ENCODE results near the gene RNF214.

Gene RNF214

DNA sequence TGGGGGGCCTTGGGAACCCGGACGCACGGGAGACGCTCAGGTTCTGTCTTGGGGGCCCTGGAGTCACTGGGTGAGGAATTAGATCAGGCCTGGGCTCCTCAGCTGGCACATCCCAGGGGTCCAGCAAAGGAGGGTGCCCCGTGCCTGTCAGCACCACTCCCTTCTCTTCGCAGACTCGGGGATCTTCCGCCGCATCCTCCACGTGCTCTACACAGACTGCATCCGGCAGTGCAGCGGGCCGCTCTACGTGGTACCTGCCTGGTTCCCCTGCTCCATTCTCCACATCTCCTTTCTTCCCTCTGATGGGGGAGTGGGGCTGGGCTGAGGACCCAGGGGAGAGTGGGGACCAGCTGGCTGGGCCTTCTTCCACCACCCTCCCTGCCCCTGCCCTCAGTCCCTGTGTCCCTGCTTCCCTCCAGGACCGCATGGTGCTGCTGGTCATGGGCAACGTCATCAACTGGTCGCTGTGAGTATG lies 40.0 kb upstream of the RNF214 start:
- Mint-ChIP-seq H3K9me3 (no peaks in the 10 kb centered on the region), H3K36me3 (peaks cover 69 to 73% of the 10 kb centered on the region in 2 donors), H3K27me3 (no peaks in the 10 kb centered on the region), H3K27ac (peak overlapping the region; percentile 62), H3K4me1 (peaks cover 31 to 55% of the 10 kb centered on the region in 2 donors), H3K4me3 (no peak overlapping the region)
- ATAC-seq (replicated peaks) (no peak), DNase-seq (no peak)

GRCh38 chr11:117193130-117194020 lies 39.1 kb upstream of the RNF214 start:
- no peaks in the 10 kb centered on the region for H3K9me3 Mint-ChIP-seq
- peaks cover 28 to 54% of the 10 kb centered on the region in 2 donors for H3K4me1 Mint-ChIP-seq
- no peak overlapping the region for H3K4me3 Mint-ChIP-seq
- ATAC-seq (replicated peaks) (no peak), DNase-seq (no peak)
- peaks cover 65 to 70% of the 10 kb centered on the region in 2 donors for H3K36me3 Mint-ChIP-seq
- H3K27me3 Mint-ChIP-seq: no peaks in the 10 kb centered on the region
- peak overlapping the region; percentile 73 for H3K27ac Mint-ChIP-seq

- Mint-ChIP-seq H3K36me3 (peaks cover 59 to 63% of the 10 kb centered on the region in 2 donors), H3K27me3 (no peaks in the 10 kb centered on the region), H3K4me1 (peaks cover 24 to 52% of the 10 kb centered on the region in 2 donors)
Observed at GRCh38 chr11:117194267-117194666, 38.2 kb upstream of the RNF214 start.

DNA sequence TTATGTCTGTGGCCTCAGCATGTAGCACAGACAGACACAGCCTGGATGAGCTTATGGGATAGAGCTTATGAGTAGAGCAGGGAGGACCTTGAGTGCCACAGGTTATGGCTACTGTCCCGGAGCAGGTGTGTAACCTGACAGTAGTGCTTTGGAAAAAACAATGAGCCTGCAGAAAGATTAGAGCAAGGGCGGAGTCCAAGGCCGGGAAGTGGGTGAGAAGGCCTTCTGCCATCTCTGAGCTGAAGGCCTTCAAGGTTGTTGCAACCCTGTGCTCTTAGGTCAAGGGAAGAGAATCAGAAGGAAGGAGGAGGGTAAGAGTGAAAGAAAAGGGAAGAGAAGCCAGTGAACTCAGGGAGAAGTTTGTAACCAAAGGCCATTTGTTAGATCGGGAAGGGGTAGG lies 37.2 kb upstream of the RNF214 start:
- H3K27me3 Mint-ChIP-seq: no peaks in the 10 kb centered on the region
- H3K36me3 Mint-ChIP-seq: peaks cover 50 to 53% of the 10 kb centered on the region in 2 donors
- H3K27ac Mint-ChIP-seq: no peak overlapping the region
- H3K9me3 Mint-ChIP-seq: no peaks in the 10 kb centered on the region
- no peak for ATAC-seq (replicated peaks)
- H3K4me1 Mint-ChIP-seq: peaks cover 15 to 42% of the 10 kb centered on the region in 2 donors
- no peak for DNase-seq
- H3K4me3 Mint-ChIP-seq: no peak overlapping the region

More at GRCh38 chr11:117194267-117194666, 38.2 kb upstream of the RNF214 start:
- Mint-ChIP-seq H3K4me3 (no peak overlapping the region), H3K9me3 (no peaks in the 10 kb centered on the region), H3K27ac (no peak overlapping the region)
- no peak for DNase-seq
- ATAC-seq (replicated peaks): no peak

- H3K36me3 Mint-ChIP-seq: peaks cover 47 to 53% of the 10 kb centered on the region in 2 donors
- DNase-seq (no peak), ATAC-seq (replicated peaks) (no peak)
- peaks cover 14 to 42% of the 10 kb centered on the region in 2 donors for H3K4me1 Mint-ChIP-seq
- H3K4me3 Mint-ChIP-seq: no peak overlapping the region
- H3K9me3 Mint-ChIP-seq: no peaks in the 10 kb centered on the region
- no peaks in the 10 kb centered on the region for H3K27me3 Mint-ChIP-seq
- H3K27ac Mint-ChIP-seq: no peak overlapping the region
Observed at GRCh38 chr11:117195761-117196160, 36.7 kb upstream of the RNF214 start.

DNA sequence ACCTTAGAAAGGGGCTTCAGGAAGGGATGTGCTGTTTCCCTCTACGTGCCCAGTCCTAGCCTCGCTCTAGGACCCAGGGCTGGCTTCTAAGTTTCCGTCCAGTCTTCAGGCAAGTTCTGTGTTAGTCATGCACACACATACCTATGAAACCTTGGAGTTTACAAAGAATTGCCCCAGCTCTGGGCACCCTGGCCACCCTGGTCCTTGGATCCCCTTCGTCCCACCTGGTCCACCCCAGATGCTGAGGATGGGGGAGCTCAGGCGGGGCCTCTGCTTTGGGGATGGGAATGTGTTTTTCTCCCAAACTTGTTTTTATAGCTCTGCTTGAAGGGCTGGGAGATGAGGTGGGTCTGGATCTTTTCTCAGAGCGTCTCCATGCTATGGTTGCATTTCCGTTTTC lies 35.5 kb upstream of the RNF214 start:
- no peak overlapping the region for H3K4me3 Mint-ChIP-seq
- DNase-seq: no peak
- no peaks in the 10 kb centered on the region for H3K27me3 Mint-ChIP-seq
- ATAC-seq (replicated peaks): no peak
- H3K27ac Mint-ChIP-seq: no peak overlapping the region
- H3K36me3 Mint-ChIP-seq: peaks cover 39 to 53% of the 10 kb centered on the region in 2 donors
- no peaks in the 10 kb centered on the region for H3K9me3 Mint-ChIP-seq
- H3K4me1 Mint-ChIP-seq: peaks cover 12 to 36% of the 10 kb centered on the region in 2 donors

DNA sequence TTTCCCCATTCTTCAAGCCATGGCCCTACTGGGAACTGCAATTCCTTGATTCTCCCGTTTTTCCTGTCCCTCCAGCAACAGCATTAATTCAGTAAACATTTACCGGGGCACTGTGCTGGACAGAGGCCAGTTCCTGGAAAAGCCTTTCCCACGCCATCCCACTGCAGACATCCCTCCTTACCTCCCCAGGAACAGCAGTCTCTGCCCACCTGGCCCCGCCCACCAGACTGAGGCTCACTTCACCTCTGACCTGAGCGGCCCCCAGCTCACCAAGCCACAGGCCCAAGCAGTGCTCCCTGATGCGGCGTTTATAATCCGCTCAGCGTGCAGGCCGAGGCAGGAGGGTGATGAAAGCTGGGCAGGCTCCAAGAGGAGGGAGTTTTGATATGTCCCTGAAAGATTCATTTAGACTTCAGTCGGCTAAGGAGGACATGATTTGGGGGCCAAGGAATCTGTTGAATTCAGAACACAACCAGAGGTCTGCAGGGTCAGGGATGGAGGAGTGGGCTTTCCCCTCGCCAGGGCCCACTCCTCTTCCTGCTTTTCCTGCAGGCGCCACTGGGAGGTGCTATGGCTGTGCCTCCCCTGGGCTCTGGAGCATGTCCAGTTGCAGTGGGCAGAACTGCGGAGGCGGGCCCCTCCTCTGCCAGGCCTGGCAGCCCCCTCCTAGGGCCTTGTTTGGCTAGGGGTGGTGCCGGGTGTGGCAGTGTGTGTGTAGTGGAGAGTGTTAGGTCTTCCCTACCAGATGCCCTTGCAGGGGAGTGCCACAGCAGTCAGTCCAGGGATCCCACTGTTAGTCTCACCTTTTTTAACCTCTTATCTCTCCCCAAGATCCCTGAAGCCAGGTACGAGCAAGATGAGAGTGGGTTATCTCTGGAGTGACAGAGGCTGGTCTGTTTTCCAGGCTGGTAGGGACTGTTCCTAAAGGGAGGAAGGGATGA lies 34.7 kb upstream of the RNF214 start:
- no peak overlapping the region for H3K4me3 Mint-ChIP-seq
- DNase-seq (no peak), ATAC-seq (replicated peaks) (no peak)
- no peaks in the 10 kb centered on the region for H3K9me3 Mint-ChIP-seq
- H3K36me3 Mint-ChIP-seq: peaks cover 33 to 47% of the 10 kb centered on the region in 2 donors
- H3K4me1 Mint-ChIP-seq: peaks cover 11 to 29% of the 10 kb centered on the region in 2 donors
- H3K27ac Mint-ChIP-seq: no peak overlapping the region
- H3K27me3 Mint-ChIP-seq: no peaks in the 10 kb centered on the region

DNA sequence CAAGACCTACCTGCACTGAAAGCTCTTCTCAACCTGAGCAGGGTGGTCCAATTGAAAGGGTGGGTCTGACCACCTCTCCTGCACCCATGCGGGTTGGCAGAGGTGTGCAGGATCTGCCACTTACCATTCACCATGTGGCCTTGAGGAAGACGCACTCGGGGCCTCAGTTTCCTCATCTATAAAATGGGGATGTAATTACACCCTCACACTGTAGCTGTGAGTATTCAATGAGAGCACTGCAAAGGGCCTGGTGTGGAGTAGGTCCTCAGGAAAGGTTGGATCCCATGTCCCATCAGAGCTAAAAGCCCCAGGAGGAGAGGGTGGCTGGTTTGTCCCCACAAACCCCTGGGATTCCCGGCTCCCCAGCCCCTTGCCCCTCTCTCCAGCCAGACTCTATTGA lies 33.9 kb upstream of the RNF214 start:
- ATAC-seq (replicated peaks): no peak
- Mint-ChIP-seq H3K36me3 (peaks cover 33 to 51% of the 10 kb centered on the region in 2 donors), H3K9me3 (no peaks in the 10 kb centered on the region), H3K27me3 (no peaks in the 10 kb centered on the region), H3K4me1 (peaks cover 13 to 28% of the 10 kb centered on the region in 2 donors), H3K4me3 (no peak overlapping the region), H3K27ac (no peak overlapping the region)
- no peak for DNase-seq

DNA sequence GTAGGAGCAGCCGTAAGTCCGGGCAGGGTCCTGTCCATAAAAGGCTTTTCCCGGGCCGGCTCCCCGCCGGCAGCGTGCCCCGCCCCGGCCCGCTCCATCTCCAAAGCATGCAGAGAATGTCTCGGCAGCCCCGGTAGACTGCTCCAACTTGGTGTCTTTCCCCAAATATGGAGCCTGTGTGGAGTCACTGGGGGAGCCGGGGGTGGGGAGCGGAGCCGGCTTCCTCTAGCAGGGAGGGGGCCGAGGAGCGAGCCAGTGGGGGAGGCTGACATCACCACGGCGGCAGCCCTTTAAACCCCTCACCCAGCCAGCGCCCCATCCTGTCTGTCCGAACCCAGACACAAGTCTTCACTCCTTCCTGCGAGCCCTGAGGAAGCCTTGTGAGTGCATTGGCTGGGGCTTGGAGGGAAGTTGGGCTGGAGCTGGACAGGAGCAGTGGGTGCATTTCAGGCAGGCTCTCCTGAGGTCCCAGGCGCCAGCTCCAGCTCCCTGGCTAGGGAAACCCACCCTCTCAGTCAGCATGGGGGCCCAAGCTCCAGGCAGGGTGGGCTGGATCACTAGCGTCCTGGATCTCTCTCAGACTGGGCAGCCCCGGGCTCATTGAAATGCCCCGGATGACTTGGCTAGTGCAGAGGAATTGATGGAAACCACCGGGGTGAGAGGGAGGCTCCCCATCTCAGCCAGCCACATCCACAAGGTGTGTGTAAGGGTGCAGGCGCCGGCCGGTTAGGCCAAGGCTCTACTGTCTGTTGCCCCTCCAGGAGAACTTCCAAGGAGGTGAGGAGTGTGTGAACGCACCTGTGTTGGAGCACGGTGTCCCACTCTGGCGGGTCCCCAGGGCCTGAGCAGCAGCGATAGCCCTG lies 33.2 kb upstream of the RNF214 start, which contains the start of gene TAGLN:
TAGLN (plus strand) TSS at position 318 of the 863 bp plus-strand sequence. CDS start 3,644 bp downstream, outside the sequence.
- DNase-seq (no peak), ATAC-seq (replicated peaks) (peak in 1 of 2 donors; percentile 4)
- peaks cover 15 to 33% of the 10 kb centered on the region in 2 donors for H3K4me1 Mint-ChIP-seq
- no peak within 1 kb of the TSS for H3K4me3 Mint-ChIP-seq
- no peaks in the 10 kb centered on the region for H3K9me3 Mint-ChIP-seq
- H3K27ac Mint-ChIP-seq: peak within 1 kb of the TSS; percentile 26
- H3K27me3 Mint-ChIP-seq: no peaks in the 10 kb centered on the region
- H3K36me3 Mint-ChIP-seq: peaks cover 37 to 55% of the 10 kb centered on the region in 2 donors

- DNase-seq (no peak), ATAC-seq (replicated peaks) (no peak)
- H3K9me3 Mint-ChIP-seq: no peaks in the 10 kb centered on the region
- H3K4me3 Mint-ChIP-seq: no peak overlapping the region
- peak overlapping the region; percentile 26 for H3K27ac Mint-ChIP-seq
- H3K36me3 Mint-ChIP-seq: peaks cover 38 to 55% of the 10 kb centered on the region in 2 donors
- H3K4me1 Mint-ChIP-seq: peaks cover 15 to 33% of the 10 kb centered on the region in 2 donors
- no peaks in the 10 kb centered on the region for H3K27me3 Mint-ChIP-seq
Observed at GRCh38 chr11:117199916-117200812, 32.3 kb upstream of the RNF214 start.

DNA sequence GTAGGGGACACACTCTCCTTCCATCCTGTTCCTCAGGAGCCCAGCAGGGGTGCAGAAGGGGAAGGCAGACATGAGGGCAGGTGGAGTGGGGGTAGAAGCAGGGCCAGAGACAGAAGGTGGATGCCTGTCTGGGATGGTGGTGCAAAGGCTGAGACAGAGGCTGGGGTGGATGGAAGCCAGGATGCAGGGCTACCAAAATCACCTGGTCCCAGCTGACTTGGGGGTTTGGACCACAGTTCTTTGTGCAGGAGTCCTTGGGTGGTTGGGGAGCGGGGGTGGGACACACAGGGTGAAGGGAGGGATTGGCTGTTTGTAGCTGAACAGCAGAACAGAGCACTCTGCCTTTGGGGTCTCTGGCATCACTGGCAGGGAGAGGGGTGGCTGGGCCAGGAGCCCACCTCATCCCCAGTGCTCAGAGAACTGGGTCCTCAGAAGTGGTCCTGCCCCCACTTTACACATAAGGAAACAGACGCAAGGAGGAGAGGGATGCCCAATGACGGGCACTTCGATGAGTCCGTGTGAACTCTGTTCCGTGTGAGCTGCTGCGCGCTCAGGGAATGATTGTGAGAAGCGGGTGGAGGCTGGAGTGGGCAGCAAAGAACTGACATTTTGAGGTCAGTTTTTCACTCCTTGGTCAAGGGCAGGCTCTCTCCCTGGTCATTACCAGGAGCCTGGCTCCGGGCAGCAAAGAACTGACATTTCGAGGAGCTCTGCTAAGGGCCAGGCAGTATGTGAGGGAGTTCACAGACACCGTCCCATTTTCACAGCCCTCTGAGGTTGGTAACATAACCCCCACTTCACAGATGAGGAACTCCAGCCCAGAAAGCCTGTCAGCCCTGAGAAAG lies 31.4 kb upstream of the RNF214 start:
- H3K27ac Mint-ChIP-seq: peak overlapping the region; percentile 20
- ATAC-seq (replicated peaks) (no peak), DNase-seq (no peak)
- H3K4me3 Mint-ChIP-seq: no peak overlapping the region
- peaks cover 15 to 33% of the 10 kb centered on the region in 2 donors for H3K4me1 Mint-ChIP-seq
- H3K27me3 Mint-ChIP-seq: no peaks in the 10 kb centered on the region
- no peaks in the 10 kb centered on the region for H3K9me3 Mint-ChIP-seq
- peaks cover 36 to 53% of the 10 kb centered on the region in 2 donors for H3K36me3 Mint-ChIP-seq

All from stimulated activated naive B cell treated with anti-CD40 and anti-IgM and Interleukin-4, amounts not matched to agents 10 μg/mL and 1 μg/mL and 100 μg/mL, for 72 hours (primary cell).